Heart right ventricle (tissue), 16 donors: Measurements from ENCODE around the gene TBC1D30. TPM values are rescaled to one million over a fixed set of nuclear protein-coding genes. Genes with fewer than 3 reads are reported as not detected.
A peak's percentile ranks its signal among the peaks of the same experiment; 100 is the strongest.

Source experiments
- ATAC-seq, 8 donors: fragments of 200-7000 bp; cut with Tn5 transposase; one replicate each; pipeline ENCODE4 v1.9.1; 2020; ENCODE audit warnings: mild to moderate bottlenecking in 8 of 8, moderate library complexity in 8 of 8, moderate number of reproducible peaks in 1 of 8
- DNase-seq, 2 donors: peaks; one replicate each; pipeline ENCODE4 v3.0.0-alpha.2; 2020
- H3K27ac ChIP-seq, 10 donors: fragments of 200-600 bp; sonication (generic) in 2 of 10; one replicate each; pipeline versions ENCODE4 v1.5.0 to v1.8.0; 2020 to 2022; ENCODE audit warnings: mild to moderate bottlenecking in 3 of 10
- H3K27me3 ChIP-seq, 7 donors: fragments of 200-600 bp; one replicate each; pipeline ENCODE4 v1.8.0; 2021 to 2022; ENCODE audit warnings: mild to moderate bottlenecking in 2 of 7
- H3K36me3 ChIP-seq, 9 donors: fragments of 200-600 bp; sonication (generic) in 1 of 9; one replicate each; pipeline versions ENCODE4 v1.5.0 to v1.8.0; 2020 to 2022; ENCODE audit warnings: mild to moderate bottlenecking in 2 of 9
- H3K4me1 ChIP-seq, 9 donors: fragments of 200-600 bp; sonication (generic) in 1 of 9; one replicate each; pipeline versions ENCODE4 v1.5.0 to v1.8.0; 2020 to 2022; ENCODE audit warnings: mild to moderate bottlenecking in 4 of 9
- H3K4me3 ChIP-seq, 10 donors: fragments of 200-600 bp; sonication (generic) in 2 of 10; one replicate each; pipeline versions ENCODE4 v1.5.0 to v1.8.0; 2020 to 2022; ENCODE audit warnings: mild to moderate bottlenecking in 7 of 10, moderate library complexity in 2 of 10
- H3K9me3 ChIP-seq, 11 donors: fragments of 200-600 bp in 10 of 11; sonication (generic) in 2 of 11; one replicate each; pipeline versions ENCODE4 v1.5.0 to v1.8.0; 2013 to 2022; ENCODE audit warnings: mild to moderate bottlenecking in 2 of 11, control low read depth in 1 of 11, moderate library complexity in 1 of 11
- CTCF ChIP-seq, 9 donors: fragments of 200-600 bp; sonication (generic) in 2 of 9; IDR thresholded peaks; one replicate each; pipeline versions ENCODE4 v1.5.0 to v1.8.0; 2021 to 2022; ENCODE audit warnings: antibody characterized with exemption in 9 of 9, mild to moderate bottlenecking in 5 of 9, moderate library complexity in 1 of 9
- WGBS, 2 donors: extraction: QIAGEN DNeasy Blood & Tissue Kit; methylation state at CpG; one replicate each; pipeline ENCODE4 v1.1.7; 2013; ENCODE audit warnings: inconsistent platforms in 1 of 2; 5-methylcytosine and 5-hydroxymethylcytosine counted together
- intact Hi-C, 10 donors: fragments of 100-400 bp; cut with DNase I; formaldehyde crosslinking; loops; one replicate each; pipeline versions ENCODE4 v1.11.1 to v1.14.2; 2022
- polyA plus RNA-seq, 2 donors: library from polyadenylated mRNA; stranded (reverse); fragments of 200-250 nt; gene quantifications; one replicate each; pipeline ENCODE4 v1.2.3, GENCODE V29; 2013
- total RNA-seq, 10 donors: library from RNA; stranded (reverse); fragmentation: NEBNext Ultra II Directional in 3 of 10; extraction: Animal tissue kit (Norgen Biotek cat#: 25700) in 3 of 10; gene quantifications; one replicate each; pipeline versions ENCODE4 v1.2.1 to v1.2.4, GENCODE V29; 2021 to 2023
- donor health status: Arrhythmogenic right ventricular cardiomyopathy.
- donor health status: ischemic (EF 13 %, LVEDD 7.1; RV severe dilation, severe dysfunction).
- donor health status: healthy with polysubstance abuse.
- donor health status: DM: no; HTN: yes; CAD: no.
- donor health status: DM: no; HTN: no; CAD: no.
- donor health status: ischemic (EF 25% LVEDD 6.9; RV normal size, moderate dysfunction).
- donor health status: ischemic (EF 25% LVEDD 5.7; RV mildly dilated, moderate dysfunction).
- donor health status: healthy.
- donor health status: DM: yes; HTN: yes; CAD: no.
- donor health status: Ischemic cardiomyopathy.
- donor health status: ischemic (EF 35%, LVEDD 5.7; RV mildly dilated, moderate dysfunction).
- donor health status: nonischemic (EF 11% LVEDD 7.7; RV severe dilation, severe dysfunction).
- donor health status: DM: yes; HTN: yes; CAD: no.
- donor health status: PGD.
- donor health status: ischemic (EF 29% LVEDD 5.4; RV normal size, mild dysfunction).
- donor health status: nonischemic (EF 23%, LVEDD 6.1; RV moderate dilation, normal function).

Gene TBC1D30
- total and polyA plus RNA-seq, 12 donors = 0.36 to 2.4 (median 0.66) TPM

GRCh38 chr12:64821116-64821630 is 3.3 kb upstream of the TBC1D30 start:
- no peak for TF ChIP-seq CTCF (IDR thresholded peaks at IDR 0.05)
- WGBS, 2 donors = 67 to 79% methylated on average over 5 of the region's 5 CpGs
- no peak for DNase-seq

GRCh38 chr12:64824130-64824499 is 332 bp upstream of the TBC1D30 start:
- H3K4me3 ChIP-seq = peak overlapping the region; percentile 36 to 65 (median 50)
- H3K36me3 ChIP-seq = no peaks in the 10 kb centered on the region
- peaks cover 4 to 72% (median 51%) of the 10 kb centered on the region in 7 donors for H3K27me3 ChIP-seq
- ATAC-seq = peak in 1 of 8 donors; percentile 16
- WGBS, 2 donors = 3 to 5% methylated on average over 16 of the region's 16 CpGs
- peaks cover 4 to 30% (median 24%) of the 10 kb centered on the region in 9 donors for H3K4me1 ChIP-seq
- peaks cover 0 to 13% (median 6%) of the 10 kb centered on the region in 11 donors for H3K9me3 ChIP-seq
- TF ChIP-seq CTCF (IDR thresholded peaks at IDR 0.05) = no peak
- H3K27ac ChIP-seq = no peak overlapping the region
- intact Hi-C loops = no loop called here
- no peak for DNase-seq

More at GRCh38 chr12:64821116-64821630, 3.3 kb upstream of the TBC1D30 start:
- ATAC-seq = no peak
- intact Hi-C loops = no loop called here
- no peak overlapping the region for H3K27ac ChIP-seq
- H3K4me3 ChIP-seq = no peak overlapping the region
- peaks cover 0 to 42% (median 24%) of the 10 kb centered on the region in 7 donors for H3K27me3 ChIP-seq
- H3K9me3 ChIP-seq = peaks cover 0 to 13% (median 6%) of the 10 kb centered on the region in 11 donors
- no peaks in the 10 kb centered on the region for H3K36me3 ChIP-seq
- peaks cover 4 to 25% (median 21%) of the 10 kb centered on the region in 9 donors for H3K4me1 ChIP-seq

GRCh38 chr12:64825143-64826021 is 935 bp downstream of the TBC1D30 start:
- DNase-seq (no peak), ATAC-seq (peak in 4 of 8 donors; percentile 8 to 47 (median 23))
- intact Hi-C loops = no loop called here
- peaks cover 0 to 13% (median 6%) of the 10 kb centered on the region in 11 donors for H3K9me3 ChIP-seq
- H3K4me3 ChIP-seq = peak overlapping the region; percentile 36 to 65 (median 50)
- H3K27ac ChIP-seq = no peak overlapping the region
- peaks cover 4 to 30% (median 24%) of the 10 kb centered on the region in 9 donors for H3K4me1 ChIP-seq
- no peaks in the 10 kb centered on the region for H3K36me3 ChIP-seq
- WGBS, 2 donors = 3 to 4% methylated on average over 48 to 51 of the region's 51 CpGs
- peaks cover 4 to 76% (median 55%) of the 10 kb centered on the region in 7 donors for H3K27me3 ChIP-seq
- TF ChIP-seq CTCF (IDR thresholded peaks at IDR 0.05) = no peak

- peaks cover 4 to 76% (median 55%) of the 10 kb centered on the region in 7 donors for H3K27me3 ChIP-seq
- ATAC-seq (peak in 7 of 8 donors; percentile 59 to 78 (median 67)), DNase-seq (peak; percentile 44 to 53)
- H3K9me3 ChIP-seq = peaks cover 0 to 13% (median 6%) of the 10 kb centered on the region in 11 donors
- H3K4me1 ChIP-seq = peaks cover 4 to 30% (median 24%) of the 10 kb centered on the region in 9 donors
- TF ChIP-seq CTCF (IDR thresholded peaks at IDR 0.05) = no peak
- WGBS, 2 donors = 6 to 7% methylated on average over 19 of the region's 19 CpGs
- H3K4me3 ChIP-seq = peak overlapping the region in 1 of 10 donors; percentile 11
- intact Hi-C loops = no loop called here
- H3K27ac ChIP-seq = no peak overlapping the region
- no peaks in the 10 kb centered on the region for H3K36me3 ChIP-seq
Observed at GRCh38 chr12:64826234-64826633, 1.8 kb downstream of the TBC1D30 start.
